ENCODE measurements around the gene CFAP73. TPM values are rescaled to one million over a fixed set of nuclear protein-coding genes. Genes with fewer than 3 reads are reported as not detected.

Gene CFAP73
- polyA plus RNA-seq, 3 donors = 0.14 TPM; not detected in 2

DNA sequence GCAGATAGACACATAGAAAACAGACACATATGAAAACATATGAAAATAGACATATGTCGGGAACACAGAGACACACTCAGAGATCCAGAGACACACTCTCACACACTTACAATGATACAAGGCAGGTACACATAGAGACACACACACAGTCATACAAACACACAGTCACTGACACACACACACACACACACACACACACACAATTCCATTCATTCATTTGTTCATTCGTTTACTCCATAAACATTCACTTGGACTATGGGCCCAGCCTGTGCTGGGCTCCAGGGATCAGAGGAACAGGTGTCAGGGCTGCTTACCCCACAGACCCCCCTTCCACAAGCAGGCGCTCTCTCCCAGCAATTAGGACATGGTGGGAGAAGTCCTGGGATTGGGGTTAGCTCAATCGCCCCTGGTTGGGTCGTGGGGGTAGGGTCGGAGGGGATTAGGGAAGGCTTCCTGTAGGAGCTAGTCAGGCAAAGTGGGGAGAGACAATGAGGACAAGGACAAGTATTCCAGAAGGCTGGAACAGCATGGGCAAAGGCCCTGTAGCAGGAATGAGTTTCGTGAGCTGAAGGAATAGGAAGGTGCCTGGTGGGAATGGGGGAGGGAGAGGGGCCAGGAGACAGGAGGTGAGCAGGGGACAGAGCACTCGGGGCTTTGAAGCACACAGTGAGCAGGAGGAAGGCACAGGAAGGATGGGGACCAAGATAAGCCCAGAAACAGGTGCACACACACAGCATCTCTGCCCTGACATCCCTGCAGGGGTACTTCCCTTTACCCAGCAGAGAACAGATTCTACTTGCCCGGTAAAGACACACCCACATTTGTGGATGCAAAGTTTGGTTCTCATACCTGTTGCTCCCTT, 20.5 kb upstream of the CFAP73 start:
- no peaks in the 10 kb centered on the region for H4K20me1 ChIP-seq (ENCODE audit: insufficient read depth, low read length)
- Mint-ChIP-seq H3K27me3 (ENCODE audit: low read depth in 3 of 3) (peaks cover 11 to 32% (median 12%) of the 10 kb centered on the region in 3 donors), H3K27ac (no peak overlapping the region), H3K36me3 (no peaks in the 10 kb centered on the region), H3K9me3 (peaks cover 0 to 3% (median 0%) of the 10 kb centered on the region in 7 donors), H3K4me1 (peaks cover 2% of the 10 kb centered on the region), H3K4me3 (no peak overlapping the region)
- no peak overlapping the region for H3K4me2 ChIP-seq (replicated peaks; ENCODE audit: extremely low read depth, low read length, poor library complexity, severe bottlenecking)
- TF ChIP-seq, protein P1, sequence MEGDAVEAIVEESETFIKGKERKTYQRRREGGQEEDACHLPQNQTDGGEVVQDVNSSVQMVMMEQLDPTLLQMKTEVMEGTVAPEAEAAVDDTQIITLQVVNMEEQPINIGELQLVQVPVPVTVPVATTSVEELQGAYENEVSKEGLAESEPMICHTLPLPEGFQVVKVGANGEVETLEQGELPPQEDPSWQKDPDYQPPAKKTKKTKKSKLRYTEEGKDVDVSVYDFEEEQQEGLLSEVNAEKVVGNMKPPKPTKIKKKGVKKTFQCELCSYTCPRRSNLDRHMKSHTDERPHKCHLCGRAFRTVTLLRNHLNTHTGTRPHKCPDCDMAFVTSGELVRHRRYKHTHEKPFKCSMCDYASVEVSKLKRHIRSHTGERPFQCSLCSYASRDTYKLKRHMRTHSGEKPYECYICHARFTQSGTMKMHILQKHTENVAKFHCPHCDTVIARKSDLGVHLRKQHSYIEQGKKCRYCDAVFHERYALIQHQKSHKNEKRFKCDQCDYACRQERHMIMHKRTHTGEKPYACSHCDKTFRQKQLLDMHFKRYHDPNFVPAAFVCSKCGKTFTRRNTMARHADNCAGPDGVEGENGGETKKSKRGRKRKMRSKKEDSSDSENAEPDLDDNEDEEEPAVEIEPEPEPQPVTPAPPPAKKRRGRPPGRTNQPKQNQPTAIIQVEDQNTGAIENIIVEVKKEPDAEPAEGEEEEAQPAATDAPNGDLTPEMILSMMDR (IDR thresholded peaks at IDR 0.05) = no peak
- intact Hi-C loops (cut with micrococcal nuclease) = no loop called here
- no peak for DNase-seq
- H3K27ac ChIP-seq (ENCODE audit: low read depth in 1 of 2, low read length in 2 of 2) = no peak overlapping the region
- no peak overlapping the region for H2AFZ ChIP-seq (ENCODE audit: insufficient read depth, low read depth, low read length, poor library complexity, severe bottlenecking)
- no peaks in the 10 kb centered on the region for H3K4me1 ChIP-seq (ENCODE audit: control insufficient read depth in 1 of 2, insufficient read depth in 2 of 2, low read length in 2 of 2)
- H3K79me2 ChIP-seq (ENCODE audit: insufficient read depth, low read length) = no peaks in the 10 kb centered on the region
- no peaks in the 10 kb centered on the region for H3K36me3 ChIP-seq (replicated peaks in 1 of 2; ENCODE audit: control insufficient read depth in 1 of 2, insufficient read depth in 2 of 2, low read length in 2 of 2)
- H3K9me3 ChIP-seq (replicated peaks in 1 of 2; ENCODE audit: control insufficient read depth in 1 of 2, insufficient read depth in 1 of 2, low read length in 2 of 2) = no peaks in the 10 kb centered on the region
- no peak overlapping the region for H3K9ac ChIP-seq (ENCODE audit: insufficient read depth, low read length, poor library complexity, severe bottlenecking)
- peaks cover 0 to 2% of the 10 kb centered on the region in 2 donors for H3K27me3 ChIP-seq (ENCODE audit: control insufficient read depth in 2 of 2, insufficient read depth in 2 of 2, low read length in 2 of 2)
- WGBS (ENCODE audit: insufficient coverage) = 63% methylated on average over 7 of the region's 9 CpGs
- no peak overlapping the region for H3K4me3 ChIP-seq (replicated peaks in 1 of 3; ENCODE audit: low read depth in 2 of 3, low read length in 3 of 3)

DNA sequence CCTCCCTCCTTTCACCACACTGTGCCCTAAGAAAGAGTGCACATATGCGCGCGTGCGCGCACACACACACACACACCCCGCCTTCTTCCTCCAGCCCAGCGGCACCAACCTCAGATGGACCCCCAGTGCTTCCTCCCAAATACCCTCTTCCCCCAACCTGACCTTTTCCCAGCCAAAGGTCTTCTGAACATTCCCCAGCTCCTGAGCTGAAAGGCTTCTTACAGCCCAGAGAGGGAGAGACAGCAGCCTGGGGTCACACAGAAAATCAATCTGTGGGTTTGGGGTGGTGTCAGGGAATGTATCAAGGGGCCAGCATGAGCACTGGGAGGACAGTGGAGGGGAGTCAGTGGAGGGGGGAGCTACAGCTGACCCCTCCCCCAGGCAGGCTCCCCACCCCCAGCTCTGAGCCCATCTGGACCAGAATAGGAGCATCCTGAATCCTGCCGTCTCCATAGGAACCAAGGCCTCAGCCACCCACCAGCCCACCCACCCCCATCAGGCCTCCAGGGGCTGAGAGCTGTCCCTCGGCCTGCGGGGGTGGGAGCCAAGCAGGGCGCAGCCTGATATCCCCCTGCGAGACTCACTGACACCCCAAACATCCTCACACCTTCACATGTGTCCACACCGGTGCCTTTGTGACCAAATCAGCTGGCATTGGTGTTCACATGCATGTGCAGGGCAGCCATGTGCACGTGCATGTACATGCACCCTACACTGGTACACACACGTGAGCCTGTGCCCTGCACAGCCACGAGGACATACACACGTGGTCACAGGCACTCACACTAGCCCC, 19.7 kb upstream of the CFAP73 start:
- 86% methylated on average over 17 of the region's 17 CpGs for WGBS (ENCODE audit: insufficient coverage)
- H3K9ac ChIP-seq (ENCODE audit: insufficient read depth, low read length, poor library complexity, severe bottlenecking) = no peak overlapping the region
- no peaks in the 10 kb centered on the region for H3K9me3 ChIP-seq (replicated peaks in 1 of 2; ENCODE audit: control insufficient read depth in 1 of 2, insufficient read depth in 1 of 2, low read length in 2 of 2)
- no peaks in the 10 kb centered on the region for H3K36me3 Mint-ChIP-seq
- H3K36me3 ChIP-seq (replicated peaks in 1 of 2; ENCODE audit: control insufficient read depth in 1 of 2, insufficient read depth in 2 of 2, low read length in 2 of 2) = no peaks in the 10 kb centered on the region
- H3K4me2 ChIP-seq (replicated peaks; ENCODE audit: extremely low read depth, low read length, poor library complexity, severe bottlenecking) = no peak overlapping the region
- no peak overlapping the region for H3K4me3 Mint-ChIP-seq
- no peaks in the 10 kb centered on the region for H3K9me3 Mint-ChIP-seq
- DNase-seq = no peak
- no peak overlapping the region for H3K27ac ChIP-seq (ENCODE audit: low read depth in 1 of 2, low read length in 2 of 2)
- intact Hi-C loops (cut with micrococcal nuclease) = no loop called here
- H3K4me1 ChIP-seq (ENCODE audit: control insufficient read depth in 1 of 2, insufficient read depth in 2 of 2, low read length in 2 of 2) = no peaks in the 10 kb centered on the region
- H3K4me1 Mint-ChIP-seq = peaks cover 2% of the 10 kb centered on the region
- peaks cover 11 to 37% (median 12%) of the 10 kb centered on the region in 3 donors for H3K27me3 Mint-ChIP-seq (ENCODE audit: low read depth in 3 of 3)
- no peaks in the 10 kb centered on the region for H3K79me2 ChIP-seq (ENCODE audit: insufficient read depth, low read length)
- peaks cover 0 to 8% of the 10 kb centered on the region in 2 donors for H3K27me3 ChIP-seq (ENCODE audit: control insufficient read depth in 2 of 2, insufficient read depth in 2 of 2, low read length in 2 of 2)
- H3K4me3 ChIP-seq (replicated peaks in 1 of 3; ENCODE audit: low read depth in 2 of 3, low read length in 3 of 3) = no peak overlapping the region
- H2AFZ ChIP-seq (ENCODE audit: insufficient read depth, low read depth, low read length, poor library complexity, severe bottlenecking) = no peak overlapping the region
- TF ChIP-seq, protein P1 (IDR thresholded peaks at IDR 0.05) = no peak
- H4K20me1 ChIP-seq (ENCODE audit: insufficient read depth, low read length) = no peaks in the 10 kb centered on the region
- peak overlapping the region in 1 of 7 donors; percentile 9 for H3K27ac Mint-ChIP-seq

Measured in CD14-positive monocyte (primary cell).